Lower lobe of right lung (tissue), 2 donors: ENCODE data around the gene GMDS. TPM values are rescaled to one million over a fixed set of nuclear protein-coding genes. Genes with fewer than 3 reads are reported as not detected.

Source experiments
- ATAC-seq, 2 donors: fragments of 200-7000 bp; cut with Tn5 transposase; one replicate each; pipeline ENCODE4 v1.9.1; 2020 to 2022; ENCODE audit warnings: mild to moderate bottlenecking in 2 of 2, moderate library complexity in 2 of 2
- DNase-seq: peaks from one replicate; pipeline ENCODE4 v3.0.0-alpha.2; 2020
- H3K27ac ChIP-seq: fragments of 200-600 bp; one replicate; pipeline ENCODE4 v1.8.0; 2022
- H3K27me3 ChIP-seq: fragments of 200-600 bp; one replicate; pipeline ENCODE4 v1.8.0; 2022; ENCODE audit warnings: low read depth
- H3K36me3 ChIP-seq: fragments of 200-600 bp; one replicate; pipeline ENCODE4 v1.8.0; 2022; ENCODE audit warnings: mild to moderate bottlenecking
- H3K4me1 ChIP-seq: fragments of 200-600 bp; one replicate; pipeline ENCODE4 v1.8.0; 2022
- H3K4me3 ChIP-seq: fragments of 200-600 bp; one replicate; pipeline ENCODE4 v1.8.0; 2022; ENCODE audit warnings: mild to moderate bottlenecking
- H3K9me3 ChIP-seq: fragments of 200-600 bp; one replicate; pipeline ENCODE4 v1.8.0; 2022
- CTCF ChIP-seq: fragments of 200-600 bp; IDR thresholded peaks from one replicate; pipeline ENCODE4 v1.8.0; 2022; ENCODE audit warnings: antibody characterized with exemption, mild to moderate bottlenecking
- intact Hi-C: fragments of 100-400 bp; cut with DNase I; formaldehyde crosslinking; loops from one replicate; pipeline ENCODE4 v1.11.0; 2022
- total RNA-seq: library from RNA; stranded (reverse); fragmentation: NEBNext Ultra II Directional; extraction: Animal tissue kit (Norgen Biotek cat#: 25700); gene quantifications from one replicate; pipeline ENCODE4 v1.2.1, GENCODE V29; 2021
- donor health status: DM: no; HTN: yes; CAD: no; lungs with severe emphysema.

The GMDS gene
- total RNA-seq, 1 donor from 2014 or later = 12.7 TPM

GRCh38 chr6:1629316-1629715 lies 616.1 kb downstream of the GMDS start:
- peaks cover 51% of the 10 kb centered on the region for H3K27me3 ChIP-seq
- peaks cover 10% of the 10 kb centered on the region for H3K4me1 ChIP-seq
- no peak overlapping the region for H3K4me3 ChIP-seq
- TF ChIP-seq CTCF = no peak
- no peak for ATAC-seq
- DNase-seq = no peak
- H3K27ac ChIP-seq = no peak overlapping the region
- H3K9me3 ChIP-seq = no peaks in the 10 kb centered on the region
- no peaks in the 10 kb centered on the region for H3K36me3 ChIP-seq
- intact Hi-C loops = no loop called here

- H3K27me3 ChIP-seq = peaks cover 64% of the 10 kb centered on the region
- H3K36me3 ChIP-seq = no peaks in the 10 kb centered on the region
These were observed 617.4 kb downstream of the GMDS start for GRCh38 chr6:1627827-1628560.

GRCh38 chr6:1626481-1626880 lies 618.9 kb downstream of the GMDS start:
- Histone ChIP-seq H3K4me1 (peaks cover 10% of the 10 kb centered on the region), H3K27ac (no peak overlapping the region), H3K27me3 (peaks cover 76% of the 10 kb centered on the region), H3K4me3 (no peak overlapping the region), H3K36me3 (no peaks in the 10 kb centered on the region), H3K9me3 (no peaks in the 10 kb centered on the region)
- intact Hi-C loops = no loop called here
- TF ChIP-seq CTCF = no peak
- ATAC-seq = no peak
- no peak for DNase-seq

More at GRCh38 chr6:1627827-1628560, 617.4 kb downstream of the GMDS start:
- H3K27ac ChIP-seq = no peak overlapping the region
- no peak for TF ChIP-seq CTCF
- DNase-seq = no peak
- H3K4me1 ChIP-seq = peaks cover 10% of the 10 kb centered on the region
- H3K4me3 ChIP-seq = no peak overlapping the region
- no peak for ATAC-seq
- intact Hi-C loops = no loop called here
- no peaks in the 10 kb centered on the region for H3K9me3 ChIP-seq

- H3K27ac ChIP-seq = no peak overlapping the region
These were observed 619.5 kb downstream of the GMDS start for GRCh38 chr6:1625794-1626435.

More at GRCh38 chr6:1625794-1626435, 619.5 kb downstream of the GMDS start:
- no peak for TF ChIP-seq CTCF
- no peak for DNase-seq
- ATAC-seq = no peak
- H3K4me3 ChIP-seq = no peak overlapping the region
- intact Hi-C loops = no loop called here
- peaks cover 82% of the 10 kb centered on the region for H3K27me3 ChIP-seq
- H3K4me1 ChIP-seq = peaks cover 10% of the 10 kb centered on the region
- no peaks in the 10 kb centered on the region for H3K9me3 ChIP-seq
- H3K36me3 ChIP-seq = no peaks in the 10 kb centered on the region
